Endodermal cell (in vitro differentiated cells): ENCODE measurements around the gene ERBB4. TPM values are rescaled to one million over a fixed set of nuclear protein-coding genes. Genes with fewer than 3 reads are reported as not detected.

Experiments used
- DNase-seq: peaks from one replicate; pipeline ENCODE4 v3.0.0-alpha.2; 2017
- H3K27ac ChIP-seq: 2 replicates; pipeline ENCODE4 v1.5.1; 2013; ENCODE audit warnings: mild to moderate bottlenecking, low read depth, low read length, moderate library complexity
- H3K27me3 ChIP-seq: 2 replicates; pipeline ENCODE4 v1.6.1; 2013; ENCODE audit warnings: mild to moderate bottlenecking, low read length, moderate library complexity; ENCODE audit not compliant: insufficient read depth, control insufficient read depth, poor library complexity, severe bottlenecking
- H3K36me3 ChIP-seq: 2 replicates; pipeline ENCODE4 v1.7.0; 2013; ENCODE audit warnings: mild to moderate bottlenecking, low read length, moderate library complexity; ENCODE audit not compliant: control insufficient read depth, insufficient read depth
- H3K4me1 ChIP-seq: one replicate; pipeline ENCODE4 v1.7.0; 2013; ENCODE audit warnings: low read length; ENCODE audit not compliant: control insufficient read depth, insufficient read depth
- H3K4me3 ChIP-seq: 2 replicates; pipeline ENCODE4 v1.5.1; 2013; ENCODE audit warnings: mild to moderate bottlenecking, low read length, moderate library complexity
- H3K9ac ChIP-seq: 2 replicates; pipeline ENCODE4 v1.6.1; 2013; ENCODE audit warnings: mild to moderate bottlenecking, low read length, moderate library complexity; ENCODE audit not compliant: poor library complexity, severe bottlenecking; ENCODE audit errors: extremely low read depth
- H3K9me3 ChIP-seq: 2 replicates; pipeline ENCODE4 v1.6.1; 2013; ENCODE audit warnings: mild to moderate bottlenecking, low read length, moderate library complexity; ENCODE audit not compliant: control insufficient read depth
- H3K27ac Mint-ChIP-seq: 2 replicates; pipeline ENCODE4 v1.8.0; 2020; ENCODE audit warnings: mixed read lengths
- H3K27me3 Mint-ChIP-seq: 2 replicates; pipeline ENCODE4 v1.8.0; 2021; ENCODE audit warnings: mild to moderate bottlenecking, mixed read lengths; ENCODE audit not compliant: insufficient read depth
- H3K36me3 Mint-ChIP-seq: 2 replicates; pipeline ENCODE4 v1.8.0; 2020; ENCODE audit warnings: low read depth, mixed read lengths
- H3K4me1 Mint-ChIP-seq: 2 replicates; pipeline ENCODE4 v1.8.0; 2020; ENCODE audit warnings: mixed read lengths
- H3K4me3 Mint-ChIP-seq: 2 replicates; pipeline ENCODE4 v1.8.0; 2020; ENCODE audit warnings: mild to moderate bottlenecking, moderate library complexity, mixed read lengths
- H3K9me3 Mint-ChIP-seq: 2 replicates; pipeline ENCODE4 v1.8.0; 2020; ENCODE audit warnings: mild to moderate bottlenecking, mixed read lengths
- WGBS, 2 experiments: methylation state at CpG; one replicate each; pipeline versions ENCODE4 v1.1.5 to v1.1.7; 2013; ENCODE audit warnings: missing lambda C conversion rate in 2 of 2, mixed read lengths in 1 of 2; ENCODE audit not compliant: insufficient coverage in 1 of 2, insufficient read length in 1 of 2; 5-methylcytosine and 5-hydroxymethylcytosine counted together
- total RNA-seq, 2 donors: library from RNA; stranded (reverse); fragmentation: NEBNext Ultra II Directional in 1 of 2; extraction: Animal tissue kit (Norgen Biotek cat#: 25700) in 1 of 2; gene quantifications; 2 replicates in 1 of 2; 3 replicates in 1 of 2; pipeline ENCODE4 v1.2.1, GENCODE V29; 2021
- TF ChIP-seq, protein P1 (sequence below): fragments of 200-600 bp; sonication (generic); conservative IDR thresholded peaks from 2 replicates; pipeline ENCODE4 v1.5.0; 2021; ENCODE audit warnings: antibody characterized with exemption, mild to moderate bottlenecking

Gene ERBB4
- total RNA-seq, 2 donors from 2014 or later: 154 to 158 TPM

DNA sequence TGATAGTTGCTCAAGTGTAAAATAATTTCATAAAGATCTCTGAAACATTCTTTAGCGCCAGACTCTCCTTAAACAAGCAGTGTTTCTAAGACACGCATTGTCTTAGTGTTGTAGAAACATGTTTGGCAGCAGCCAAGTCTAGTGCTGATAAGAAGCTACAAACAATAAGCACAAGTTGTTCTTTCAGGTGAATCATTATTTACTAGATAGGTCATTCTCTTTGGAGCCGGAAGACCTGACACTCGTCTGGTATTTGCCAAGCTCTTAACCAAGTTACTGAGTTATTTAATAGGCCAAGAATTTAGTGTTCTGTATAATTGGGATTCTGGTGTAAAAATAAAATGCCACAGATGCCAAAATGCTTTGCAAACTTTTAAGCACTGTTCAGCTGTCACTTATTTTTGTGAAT lies 1130.1 kb downstream of the ERBB4 start:
- peaks cover 29% of the 10 kb centered on the region for H3K4me1 Mint-ChIP-seq
- peaks cover 19% of the 10 kb centered on the region for H3K36me3 Mint-ChIP-seq
- Histone ChIP-seq H3K4me3 (peak overlapping the region; percentile 27), H3K36me3 (peaks cover 3% of the 10 kb centered on the region), H3K27me3 (no peaks in the 10 kb centered on the region), H3K9me3 (no peaks in the 10 kb centered on the region), H3K27ac (peak overlapping the region; percentile 59), H3K4me1 (peaks cover 7% of the 10 kb centered on the region), H3K9ac (no peak overlapping the region)
- H3K27ac Mint-ChIP-seq: peak overlapping the region; percentile 87
- 73 to 75% methylated on average over 4 of the region's 4 CpGs for WGBS, 2 experiments
- no peak for DNase-seq
- no peak overlapping the region for H3K4me3 Mint-ChIP-seq
- no peaks in the 10 kb centered on the region for H3K27me3 Mint-ChIP-seq
- peaks cover 2% of the 10 kb centered on the region for H3K9me3 Mint-ChIP-seq
- TF ChIP-seq, protein P1, sequence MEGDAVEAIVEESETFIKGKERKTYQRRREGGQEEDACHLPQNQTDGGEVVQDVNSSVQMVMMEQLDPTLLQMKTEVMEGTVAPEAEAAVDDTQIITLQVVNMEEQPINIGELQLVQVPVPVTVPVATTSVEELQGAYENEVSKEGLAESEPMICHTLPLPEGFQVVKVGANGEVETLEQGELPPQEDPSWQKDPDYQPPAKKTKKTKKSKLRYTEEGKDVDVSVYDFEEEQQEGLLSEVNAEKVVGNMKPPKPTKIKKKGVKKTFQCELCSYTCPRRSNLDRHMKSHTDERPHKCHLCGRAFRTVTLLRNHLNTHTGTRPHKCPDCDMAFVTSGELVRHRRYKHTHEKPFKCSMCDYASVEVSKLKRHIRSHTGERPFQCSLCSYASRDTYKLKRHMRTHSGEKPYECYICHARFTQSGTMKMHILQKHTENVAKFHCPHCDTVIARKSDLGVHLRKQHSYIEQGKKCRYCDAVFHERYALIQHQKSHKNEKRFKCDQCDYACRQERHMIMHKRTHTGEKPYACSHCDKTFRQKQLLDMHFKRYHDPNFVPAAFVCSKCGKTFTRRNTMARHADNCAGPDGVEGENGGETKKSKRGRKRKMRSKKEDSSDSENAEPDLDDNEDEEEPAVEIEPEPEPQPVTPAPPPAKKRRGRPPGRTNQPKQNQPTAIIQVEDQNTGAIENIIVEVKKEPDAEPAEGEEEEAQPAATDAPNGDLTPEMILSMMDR: no peak

DNA sequence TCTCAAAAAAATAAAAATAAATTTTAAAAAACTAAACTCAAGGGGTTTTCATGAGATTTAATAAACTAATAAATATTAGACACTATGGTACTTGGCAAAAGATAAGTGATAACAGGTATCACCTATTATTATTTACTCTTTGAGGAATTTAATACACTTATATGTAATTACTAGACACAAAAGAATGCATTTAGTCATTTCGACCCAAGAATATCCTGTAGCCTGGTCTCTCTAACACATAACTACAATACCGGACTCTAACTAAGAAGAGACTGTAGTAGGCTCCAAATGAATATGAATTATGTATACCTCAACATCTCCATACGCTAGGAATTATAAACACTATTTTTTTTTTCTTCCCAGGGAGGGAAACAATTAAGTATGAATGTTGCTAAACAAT lies 1131.5 kb downstream of the ERBB4 start:
- WGBS, 2 experiments: 93% methylated on average over 2 of the region's 3 CpGs; no CpG with 5 or more reads in 1 of the 2 experiments
- H3K27ac Mint-ChIP-seq: no peak overlapping the region
- Histone ChIP-seq H3K9ac (no peak overlapping the region), H3K9me3 (no peaks in the 10 kb centered on the region), H3K4me3 (no peak overlapping the region), H3K27ac (no peak overlapping the region), H3K27me3 (no peaks in the 10 kb centered on the region), H3K4me1 (peaks cover 7% of the 10 kb centered on the region), H3K36me3 (peaks cover 3% of the 10 kb centered on the region)
- no peak for DNase-seq
- peaks cover 9% of the 10 kb centered on the region for H3K36me3 Mint-ChIP-seq
- peaks cover 29% of the 10 kb centered on the region for H3K4me1 Mint-ChIP-seq
- no peaks in the 10 kb centered on the region for H3K27me3 Mint-ChIP-seq
- no peaks in the 10 kb centered on the region for H3K9me3 Mint-ChIP-seq
- no peak overlapping the region for H3K4me3 Mint-ChIP-seq
- TF ChIP-seq, protein P1: no peak

DNA sequence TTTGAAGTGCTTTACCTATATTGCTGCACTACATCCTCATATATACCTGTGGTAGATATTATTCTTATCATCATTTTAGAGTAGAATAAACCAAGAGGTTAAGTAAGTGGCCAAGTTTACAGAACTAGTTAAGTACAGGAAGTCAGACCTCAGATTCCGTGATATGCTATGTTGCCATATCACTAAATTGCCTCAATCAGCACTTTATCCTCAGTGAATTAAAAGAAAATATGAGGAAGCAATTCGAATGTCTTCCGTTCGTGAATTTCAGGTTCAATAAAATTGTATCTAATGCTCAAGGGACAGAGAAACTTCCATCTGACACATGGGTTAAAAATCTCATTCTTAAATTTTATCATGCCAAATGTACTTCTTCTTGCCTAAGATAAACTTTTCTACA lies 1133.6 kb downstream of the ERBB4 start:
- Histone ChIP-seq H3K4me3 (no peak overlapping the region), H3K27ac (no peak overlapping the region), H3K9me3 (no peaks in the 10 kb centered on the region), H3K4me1 (peaks cover 7% of the 10 kb centered on the region), H3K36me3 (peaks cover under 1% of the 10 kb centered on the region), H3K9ac (no peak overlapping the region), H3K27me3 (no peaks in the 10 kb centered on the region)
- no peak overlapping the region for H3K27ac Mint-ChIP-seq
- H3K4me1 Mint-ChIP-seq: peaks cover 28% of the 10 kb centered on the region
- no peaks in the 10 kb centered on the region for H3K27me3 Mint-ChIP-seq
- TF ChIP-seq, protein P1: no peak
- 96 to 100% methylated on average over 1 to 4 of the region's 4 CpGs for WGBS, 2 experiments
- no peak for DNase-seq
- H3K9me3 Mint-ChIP-seq: no peaks in the 10 kb centered on the region
- H3K4me3 Mint-ChIP-seq: no peak overlapping the region
- H3K36me3 Mint-ChIP-seq: peaks cover 3% of the 10 kb centered on the region
